Measurements from ENCODE around the gene PPFIA2.

DNA sequence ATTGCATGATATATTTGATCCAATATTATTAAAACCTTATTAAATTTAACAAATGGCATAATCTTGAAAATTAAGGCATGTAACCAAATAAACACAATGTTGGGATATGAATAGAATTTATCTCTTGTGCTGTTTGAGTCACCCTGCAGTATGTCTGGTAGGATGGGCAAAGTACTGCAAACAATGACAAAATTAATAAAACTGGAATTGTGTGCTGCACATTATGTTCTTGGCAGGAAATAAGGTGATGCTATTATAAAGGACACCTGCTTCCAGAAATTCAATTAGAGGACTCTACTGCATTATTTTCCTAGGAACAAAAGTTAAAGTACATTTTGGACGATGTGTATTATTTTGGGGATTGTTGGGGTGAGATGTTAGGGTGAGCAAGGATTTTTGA lies 132.7 kb downstream of the PPFIA2 start:
- TF ChIP-seq, protein P1, sequence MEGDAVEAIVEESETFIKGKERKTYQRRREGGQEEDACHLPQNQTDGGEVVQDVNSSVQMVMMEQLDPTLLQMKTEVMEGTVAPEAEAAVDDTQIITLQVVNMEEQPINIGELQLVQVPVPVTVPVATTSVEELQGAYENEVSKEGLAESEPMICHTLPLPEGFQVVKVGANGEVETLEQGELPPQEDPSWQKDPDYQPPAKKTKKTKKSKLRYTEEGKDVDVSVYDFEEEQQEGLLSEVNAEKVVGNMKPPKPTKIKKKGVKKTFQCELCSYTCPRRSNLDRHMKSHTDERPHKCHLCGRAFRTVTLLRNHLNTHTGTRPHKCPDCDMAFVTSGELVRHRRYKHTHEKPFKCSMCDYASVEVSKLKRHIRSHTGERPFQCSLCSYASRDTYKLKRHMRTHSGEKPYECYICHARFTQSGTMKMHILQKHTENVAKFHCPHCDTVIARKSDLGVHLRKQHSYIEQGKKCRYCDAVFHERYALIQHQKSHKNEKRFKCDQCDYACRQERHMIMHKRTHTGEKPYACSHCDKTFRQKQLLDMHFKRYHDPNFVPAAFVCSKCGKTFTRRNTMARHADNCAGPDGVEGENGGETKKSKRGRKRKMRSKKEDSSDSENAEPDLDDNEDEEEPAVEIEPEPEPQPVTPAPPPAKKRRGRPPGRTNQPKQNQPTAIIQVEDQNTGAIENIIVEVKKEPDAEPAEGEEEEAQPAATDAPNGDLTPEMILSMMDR (conservative IDR thresholded peaks at IDR 0.05; ENCODE audit: low read depth, low read length), result no peak
- no peak for TF ChIP-seq EZH2 (IDR thresholded peaks at IDR 0.05; ENCODE audit: low read length, unreplicated experiment)

Data from PC-3 (cell line).